ENCODE measurements around the gene PAK2. TPM values are rescaled to one million over a fixed set of nuclear protein-coding genes. Genes with fewer than 3 reads are reported as not detected.
"Not testable (repeated sequence)": the region's sequence is repeated elsewhere in the genome, so short reads cannot be mapped to it uniquely, and the experiment has no call there.

The PAK2 gene
- total and polyA plus RNA-seq, 3 donors from 2014 or later = 30.7 to 49.2 (median 47.4) TPM

GRCh38 chr3:196849180-196849741, 109.6 kb downstream of the PAK2 start:
- H3K27ac ChIP-seq = no peak overlapping the region
- no peak overlapping the region for H3K4me3 ChIP-seq
- intact Hi-C loops (cut with DNase I; ENCODE audit: low total_unique reads) = no loop called here
- H3K27me3 ChIP-seq = no peaks in the 10 kb centered on the region
- H3K36me3 ChIP-seq (ENCODE audit: low read depth, missing control alignments) = no peaks in the 10 kb centered on the region
- 77 to 78% methylated on average over 11 of the region's 11 CpGs for WGBS, 2 donors
- no peak for DNase-seq
- H3K4me1 ChIP-seq = no peaks in the 10 kb centered on the region
- H3K9me3 ChIP-seq = no peaks in the 10 kb centered on the region
- TF ChIP-seq POLR2A (IDR thresholded peaks at IDR 0.05) = no peak
- TF ChIP-seq, protein P1, sequence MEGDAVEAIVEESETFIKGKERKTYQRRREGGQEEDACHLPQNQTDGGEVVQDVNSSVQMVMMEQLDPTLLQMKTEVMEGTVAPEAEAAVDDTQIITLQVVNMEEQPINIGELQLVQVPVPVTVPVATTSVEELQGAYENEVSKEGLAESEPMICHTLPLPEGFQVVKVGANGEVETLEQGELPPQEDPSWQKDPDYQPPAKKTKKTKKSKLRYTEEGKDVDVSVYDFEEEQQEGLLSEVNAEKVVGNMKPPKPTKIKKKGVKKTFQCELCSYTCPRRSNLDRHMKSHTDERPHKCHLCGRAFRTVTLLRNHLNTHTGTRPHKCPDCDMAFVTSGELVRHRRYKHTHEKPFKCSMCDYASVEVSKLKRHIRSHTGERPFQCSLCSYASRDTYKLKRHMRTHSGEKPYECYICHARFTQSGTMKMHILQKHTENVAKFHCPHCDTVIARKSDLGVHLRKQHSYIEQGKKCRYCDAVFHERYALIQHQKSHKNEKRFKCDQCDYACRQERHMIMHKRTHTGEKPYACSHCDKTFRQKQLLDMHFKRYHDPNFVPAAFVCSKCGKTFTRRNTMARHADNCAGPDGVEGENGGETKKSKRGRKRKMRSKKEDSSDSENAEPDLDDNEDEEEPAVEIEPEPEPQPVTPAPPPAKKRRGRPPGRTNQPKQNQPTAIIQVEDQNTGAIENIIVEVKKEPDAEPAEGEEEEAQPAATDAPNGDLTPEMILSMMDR (IDR thresholded peaks at IDR 0.05) = no peak

DNA sequence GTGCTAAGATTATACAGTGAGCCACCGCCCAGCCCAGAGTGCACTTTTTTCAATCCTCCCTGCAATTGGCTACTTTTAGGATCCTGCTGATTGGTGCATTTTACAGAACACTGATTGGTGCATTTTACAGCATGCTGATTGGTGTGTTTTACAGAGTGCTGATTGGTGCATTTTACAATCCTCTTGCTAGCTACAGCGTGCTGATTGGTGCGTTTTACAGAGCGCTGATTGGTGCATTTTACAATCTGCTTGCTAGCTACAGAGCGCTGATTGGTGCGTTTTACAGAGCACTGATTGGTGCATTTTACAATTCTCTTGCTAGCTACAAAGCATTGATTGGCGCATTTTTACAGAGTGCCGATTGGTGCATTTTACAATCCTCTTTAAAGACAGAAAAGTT, 123.3 kb downstream of the PAK2 start:
- intact Hi-C loops (cut with DNase I; ENCODE audit: low total_unique reads); H3K27ac ChIP-seq; H3K9me3 ChIP-seq; H3K4me1 ChIP-seq; H3K36me3 ChIP-seq (ENCODE audit: low read depth, missing control alignments); H3K27me3 ChIP-seq; H3K4me3 ChIP-seq: not testable (repeated sequence)
- peak; percentile 40 for DNase-seq
- 91 to 92% methylated on average over 8 of the region's 8 CpGs for WGBS, 2 donors

DNA sequence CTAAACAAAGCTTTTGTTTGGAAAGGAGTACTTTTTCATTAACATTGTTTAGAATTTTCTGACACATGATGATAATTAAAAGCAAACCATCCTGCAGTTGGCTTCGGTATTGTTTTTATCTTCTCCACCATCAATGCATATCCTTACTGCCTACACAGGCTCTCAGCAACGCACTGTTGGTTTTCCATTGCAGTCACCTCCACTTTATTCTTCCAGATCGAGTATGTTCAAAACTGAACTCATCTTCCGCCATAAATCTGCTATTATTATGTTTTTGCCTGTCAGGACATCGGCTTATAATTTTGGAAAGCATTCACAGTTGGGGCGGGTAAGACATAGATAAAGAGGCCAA, 127.5 kb downstream of the PAK2 start:
- TF ChIP-seq, protein P1 (IDR thresholded peaks at IDR 0.05) = no peak
- TF ChIP-seq POLR2A (IDR thresholded peaks at IDR 0.05) = no peak
- H3K4me3 ChIP-seq = peak overlapping the region; percentile 85 to 95
- peak overlapping the region; percentile 75 to 84 for H3K27ac ChIP-seq
- no peaks in the 10 kb centered on the region for H3K9me3 ChIP-seq
- peaks cover 16% of the 10 kb centered on the region for H3K4me1 ChIP-seq
- WGBS, 2 donors = 21 to 22% methylated on average over 6 of the region's 6 CpGs
- H3K36me3 ChIP-seq (ENCODE audit: low read depth, missing control alignments) = no peaks in the 10 kb centered on the region
- intact Hi-C loops (cut with DNase I; ENCODE audit: low total_unique reads) = no loop called here
- H3K27me3 ChIP-seq = no peaks in the 10 kb centered on the region
- DNase-seq = no peak

DNA sequence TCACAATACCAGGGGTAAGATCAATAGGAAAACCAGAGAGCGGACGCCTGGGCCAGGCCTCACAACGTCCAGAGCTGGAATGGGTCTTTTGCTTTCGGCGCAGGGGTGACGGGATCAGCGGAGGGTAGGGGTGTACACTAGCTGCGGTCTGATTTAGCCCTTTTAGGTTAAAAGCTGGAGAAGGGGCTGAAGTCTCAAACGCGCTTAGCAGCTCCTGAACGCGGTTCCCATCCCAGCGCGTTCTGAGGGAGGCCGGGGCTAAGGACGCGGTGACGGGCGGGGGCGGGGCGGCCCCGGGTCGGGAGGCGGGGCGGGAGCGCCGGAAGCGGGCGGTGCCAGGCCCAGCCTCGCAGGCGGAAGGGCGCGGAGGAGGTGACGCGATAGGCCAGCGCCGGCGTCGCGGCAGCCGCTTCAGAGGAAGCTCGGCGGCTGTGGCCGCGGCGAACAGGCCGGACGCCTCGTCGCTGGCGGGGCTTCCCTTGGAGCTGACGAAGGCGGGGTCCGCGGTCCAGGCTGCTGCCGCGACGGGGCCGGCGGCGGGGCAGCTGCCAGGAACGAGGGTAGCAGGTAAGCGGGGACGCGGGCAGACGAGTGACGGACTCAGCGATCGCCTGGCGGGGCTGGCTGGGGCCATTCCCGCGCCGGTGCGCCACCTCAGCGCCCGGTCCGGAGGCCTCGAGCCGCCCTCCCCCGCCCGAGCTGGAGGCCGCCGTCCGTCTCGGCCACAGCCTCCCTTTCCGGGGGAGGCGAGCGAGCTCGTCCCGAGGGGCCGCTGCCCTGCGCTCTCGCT, 128.0 kb downstream of the PAK2 start, which contains the start of gene SENP5:
Gene SENP5 (plus strand): TSS at position 414 of the 790 bp plus-strand sequence. CDS start 17,262 bp downstream, outside the sequence.
- Histone ChIP-seq H3K27me3 (no peaks in the 10 kb centered on the region), H3K27ac (peak within 1 kb of the TSS; percentile 84 to 86), H3K9me3 (no peaks in the 10 kb centered on the region), H3K4me3 (peak within 1 kb of the TSS; percentile 85 to 95), H3K36me3 (ENCODE audit: low read depth, missing control alignments) (no peaks in the 10 kb centered on the region), H3K4me1 (peaks cover 16% of the 10 kb centered on the region)
- DNase-seq = peak; percentile 94
- WGBS, 2 donors = 1% methylated on average over 18 to 43 of the region's 93 CpGs
- TF ChIP-seq, protein P1 (IDR thresholded peaks at IDR 0.05) = no peak
- peak; percentile 35 for TF ChIP-seq POLR2A (IDR thresholded peaks at IDR 0.05)
- intact Hi-C loops (cut with DNase I; ENCODE audit: low total_unique reads) = no loop called here

- WGBS, 2 donors = 0% methylated on average over 29 of the region's 29 CpGs
- H3K27ac ChIP-seq = peak overlapping the region; percentile 84 to 86
- no peaks in the 10 kb centered on the region for H3K27me3 ChIP-seq
- intact Hi-C loops (cut with DNase I; ENCODE audit: low total_unique reads) = no loop called here
- peak; percentile 26 for DNase-seq
- H3K36me3 ChIP-seq (ENCODE audit: low read depth, missing control alignments) = no peaks in the 10 kb centered on the region
- no peaks in the 10 kb centered on the region for H3K9me3 ChIP-seq
- peak overlapping the region; percentile 85 to 95 for H3K4me3 ChIP-seq
- TF ChIP-seq, protein P1 (IDR thresholded peaks at IDR 0.05) = no peak
- TF ChIP-seq POLR2A (IDR thresholded peaks at IDR 0.05) = no peak
- peaks cover 16% of the 10 kb centered on the region for H3K4me1 ChIP-seq
Measured at GRCh38 chr3:196868297-196868661, 128.6 kb downstream of the PAK2 start.
